Measurements from ENCODE around the gene FAM72C.
A peak's percentile ranks its signal among the peaks of the same experiment; 100 is the strongest.
"Not testable (repeated sequence)": the region's sequence is repeated elsewhere in the genome, so short reads cannot be mapped to it uniquely, and the experiment has no call there.

Gene FAM72C

GRCh38 chr1:143988602-143989426, 17.0 kb upstream of the FAM72C start:
- not testable (repeated sequence) for H3K4me3 ChIP-seq (replicated peaks; ENCODE audit: low read depth, low read length); DNase-seq (ENCODE audit: extremely low read depth, low read depth)

GRCh38 chr1:143987868-143988267, 16.1 kb upstream of the FAM72C start:
- not testable (repeated sequence) for DNase-seq (ENCODE audit: extremely low read depth, low read depth); H3K4me3 ChIP-seq (replicated peaks; ENCODE audit: low read depth, low read length)

GRCh38 chr1:143984721-143985473, 13.1 kb upstream of the FAM72C start:
- not testable (repeated sequence) for H3K4me3 ChIP-seq (replicated peaks; ENCODE audit: low read depth, low read length); DNase-seq (ENCODE audit: extremely low read depth, low read depth)

- peak overlapping the region; percentile 30 for H3K4me3 ChIP-seq (replicated peaks; ENCODE audit: low read depth, low read length)
These were observed 2.6 kb upstream of the FAM72C start for GRCh38 chr1:143974416-143974815.

GRCh38 chr1:143973876-143974414, 2.2 kb upstream of the FAM72C start:
- not testable (repeated sequence) for DNase-seq (ENCODE audit: extremely low read depth, low read depth)
- H3K4me3 ChIP-seq (replicated peaks; ENCODE audit: low read depth, low read length), result peak overlapping the region; percentile 30

More at GRCh38 chr1:143974416-143974815, 2.6 kb upstream of the FAM72C start:
- DNase-seq (ENCODE audit: extremely low read depth, low read depth), result not testable (repeated sequence)

- DNase-seq (ENCODE audit: extremely low read depth, low read depth), result not testable (repeated sequence)
These were observed 1.1 kb upstream of the FAM72C start for GRCh38 chr1:143972753-143973326.

GRCh38 chr1:143965860-143966259, 5.9 kb downstream of the FAM72C start:
- not testable (repeated sequence) for H3K4me3 ChIP-seq (replicated peaks; ENCODE audit: low read depth, low read length); DNase-seq (ENCODE audit: extremely low read depth, low read depth)

More at GRCh38 chr1:143972753-143973326, 1.1 kb upstream of the FAM72C start:
- not testable (repeated sequence) for H3K4me3 ChIP-seq (replicated peaks; ENCODE audit: low read depth, low read length)

- not testable (repeated sequence) for H3K4me3 ChIP-seq (replicated peaks; ENCODE audit: low read depth, low read length); DNase-seq (ENCODE audit: extremely low read depth, low read depth)
These were observed 7.5 kb downstream of the FAM72C start for GRCh38 chr1:143964294-143964693.

- not testable (repeated sequence) for H3K4me3 ChIP-seq (replicated peaks; ENCODE audit: low read depth, low read length); DNase-seq (ENCODE audit: extremely low read depth, low read depth)
These were observed 15.9 kb downstream of the FAM72C start for GRCh38 chr1:143955930-143956329.

GRCh38 chr1:143952913-143953312, 18.9 kb downstream of the FAM72C start:
- not testable (repeated sequence) for DNase-seq (ENCODE audit: extremely low read depth, low read depth); H3K4me3 ChIP-seq (replicated peaks; ENCODE audit: low read depth, low read length)

- not testable (repeated sequence) for DNase-seq (ENCODE audit: extremely low read depth, low read depth)
These were observed 20.0 kb downstream of the FAM72C start for GRCh38 chr1:143951485-143952391.

GRCh38 chr1:143947749-143948148, 24.0 kb downstream of the FAM72C start:
- DNase-seq (ENCODE audit: extremely low read depth, low read depth); H3K4me3 ChIP-seq (replicated peaks; ENCODE audit: low read depth, low read length): not testable (repeated sequence)

More at GRCh38 chr1:143951485-143952391, 20.0 kb downstream of the FAM72C start:
- not testable (repeated sequence) for H3K4me3 ChIP-seq (replicated peaks; ENCODE audit: low read depth, low read length)

GRCh38 chr1:143945253-143945652, 26.5 kb downstream of the FAM72C start:
- H3K4me3 ChIP-seq (replicated peaks; ENCODE audit: low read depth, low read length); DNase-seq (ENCODE audit: extremely low read depth, low read depth): not testable (repeated sequence)

GRCh38 chr1:143944576-143945240, 27.1 kb downstream of the FAM72C start:
- not testable (repeated sequence) for H3K4me3 ChIP-seq (replicated peaks; ENCODE audit: low read depth, low read length); DNase-seq (ENCODE audit: extremely low read depth, low read depth)

- H3K4me3 ChIP-seq (replicated peaks; ENCODE audit: low read depth, low read length); DNase-seq (ENCODE audit: extremely low read depth, low read depth): not testable (repeated sequence)
These were observed 28.3 kb downstream of the FAM72C start for GRCh38 chr1:143943319-143943978.

- not testable (repeated sequence) for H3K4me3 ChIP-seq (replicated peaks; ENCODE audit: low read depth, low read length); DNase-seq (ENCODE audit: extremely low read depth, low read depth)
These were observed 29.4 kb downstream of the FAM72C start for GRCh38 chr1:143942238-143942860.
